Heart left ventricle (tissue), 16 donors: ENCODE results near the gene IGF2R. TPM values are rescaled to one million over a fixed set of nuclear protein-coding genes. Genes with fewer than 3 reads are reported as not detected.

Experiments used
- ATAC-seq, 4 donors: fragments of 200-7000 bp; cut with Tn5 transposase; one replicate each; pipeline ENCODE4 v1.9.1; 2020 to 2022; ENCODE audit warnings: moderate library complexity in 4 of 4, mild to moderate bottlenecking in 3 of 4, moderate number of reproducible peaks in 1 of 4
- DNase-seq, 5 donors: peaks; one replicate each; pipeline ENCODE4 v3.0.0-alpha.2; 2020
- H3K27ac ChIP-seq, 12 donors: fragments of 200-600 bp; sonication (generic) in 4 of 12; one replicate each; pipeline versions ENCODE4 v1.5.0 to v1.8.0; 2016 to 2022; ENCODE audit warnings: mild to moderate bottlenecking in 2 of 12
- H3K27me3 ChIP-seq, 9 donors: fragments of 200-600 bp; sonication (generic) in 2 of 9; one replicate each; pipeline versions ENCODE4 v1.5.1 to v1.8.0; 2016 to 2022; ENCODE audit warnings: mild to moderate bottlenecking in 3 of 9
- H3K36me3 ChIP-seq, 9 donors: fragments of 200-600 bp; sonication (generic) in 2 of 9; one replicate each; pipeline versions ENCODE4 v1.5.0 to v1.8.0; 2018 to 2022; ENCODE audit warnings: mild to moderate bottlenecking in 2 of 9
- H3K4me1 ChIP-seq, 12 donors: fragments of 200-600 bp; sonication (generic) in 4 of 12; one replicate each; pipeline versions ENCODE4 v1.5.0 to v1.8.0; 2016 to 2022; ENCODE audit warnings: mild to moderate bottlenecking in 3 of 12
- H3K4me3 ChIP-seq, 12 donors: fragments of 200-600 bp; sonication (generic) in 4 of 12; one replicate each; pipeline versions ENCODE4 v1.5.0 to v1.8.0; 2017 to 2022; ENCODE audit warnings: mild to moderate bottlenecking in 9 of 12, moderate library complexity in 4 of 12
- H3K9me3 ChIP-seq, 12 donors: fragments of 200-600 bp; sonication (generic) in 4 of 12; one replicate each; pipeline versions ENCODE4 v1.5.0 to v1.8.0; 2016 to 2022; ENCODE audit warnings: mild to moderate bottlenecking in 1 of 12
- POLR2A ChIP-seq, 2 donors: fragments of 450-650 bp; IDR thresholded peaks; one replicate each; pipeline ENCODE4 v1.6.1; 2017; ENCODE audit warnings: antibody characterized with exemption in 2 of 2, mild to moderate bottlenecking in 2 of 2, moderate library complexity in 2 of 2
- WGBS, 4 donors: extraction: QIAGEN DNeasy Blood & Tissue Kit in 2 of 4; methylation state at CpG; one replicate each; pipeline versions ENCODE4 v1.1.5 to v1.1.7; 2013 to 2018; 5-methylcytosine and 5-hydroxymethylcytosine counted together
- intact Hi-C, 10 donors: fragments of 100-400 bp; cut with DNase I; formaldehyde crosslinking; loops; one replicate each; pipeline versions ENCODE4 v1.11.1 to v1.14.2; 2022
- polyA plus RNA-seq, 2 donors: library from polyadenylated mRNA; stranded (reverse); fragments of 200-250 nt; gene quantifications; one replicate each; pipeline ENCODE4 v1.2.3, GENCODE V29; 2013
- total RNA-seq, 9 donors: library from RNA; depleted of rRNA in 2 of 9; stranded (reverse); fragments of >200 nt in 2 of 9; fragmentation: NEBNext Ultra II Directional in 3 of 9; extraction: Animal tissue kit (Norgen Biotek cat#: 25700) in 3 of 9; gene quantifications; one replicate each; pipeline versions ENCODE4 v1.1.0 to v1.2.4, GENCODE V29; 2016 to 2023
- TF ChIP-seq, protein P1 (sequence below), 12 donors: fragments of 200-600 bp; sonication (generic) in 4 of 12; IDR thresholded peaks; one replicate each; pipeline versions ENCODE4 v1.5.0 to v1.8.0; 2018 to 2022; ENCODE audit warnings: antibody characterized with exemption in 12 of 12, mild to moderate bottlenecking in 5 of 12
- donor health status: ischemic (EF 13 %, LVEDD 7.1; RV severe dilation, severe dysfunction).
- donor health status: healthy with polysubstance abuse.
- donor health status: DM: no; HTN: yes; CAD: no.
- donor health status: DM: no; HTN: no; CAD: no.
- donor health status: ischemic (EF 25% LVEDD 6.9; RV normal size, moderate dysfunction).
- donor health status: ischemic (EF 25% LVEDD 5.7; RV mildly dilated, moderate dysfunction).
- donor health status: healthy.
- donor health status: DM: yes; HTN: yes; CAD: no.
- donor health status: ischemic (EF 35%, LVEDD 5.7; RV mildly dilated, moderate dysfunction).
- donor health status: nonischemic (EF 11% LVEDD 7.7; RV severe dilation, severe dysfunction).
- donor health status: DM: yes; HTN: yes; CAD: no.
- donor health status: PGD.
- donor health status: ischemic (EF 29% LVEDD 5.4; RV normal size, mild dysfunction).
- donor health status: nonischemic (EF 23%, LVEDD 6.1; RV moderate dilation, normal function).

IGF2R gene
- total and polyA plus RNA-seq, 11 donors, result 15.4 to 111 (median 68.5) TPM

DNA sequence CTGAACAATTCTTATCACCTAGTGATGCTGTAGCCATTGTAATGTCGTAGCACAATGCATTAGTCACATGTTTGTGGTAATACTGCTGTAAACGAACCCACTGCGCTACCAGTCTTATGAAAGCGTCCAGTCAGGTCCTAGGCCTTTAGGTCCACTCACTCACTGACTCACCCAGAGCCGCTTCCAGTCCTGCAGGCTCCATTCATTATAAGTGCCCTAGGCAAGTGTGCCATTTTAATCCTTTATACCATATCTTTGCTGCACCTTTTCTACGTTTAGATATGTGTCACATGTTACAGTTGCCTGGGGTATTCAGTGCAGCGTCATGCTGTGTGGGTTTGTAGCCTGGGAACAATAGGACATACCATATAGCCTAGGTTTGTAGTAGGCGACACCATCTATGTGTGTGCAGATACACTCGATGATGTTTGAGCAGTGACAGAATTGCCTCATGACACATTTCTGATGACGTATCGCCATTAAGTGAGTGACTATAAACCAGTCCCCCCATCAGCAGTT is 15.4 kb downstream of the IGF2R start:
- Histone ChIP-seq H3K27ac (peak overlapping the region in 2 of 12 donors; percentile 13 to 91), H3K4me1 (peaks cover 28 to 95% (median 67%) of the 10 kb centered on the region in 12 donors), H3K27me3 (no peaks in the 10 kb centered on the region), H3K4me3 (no peak overlapping the region), H3K9me3 (no peaks in the 10 kb centered on the region), H3K36me3 (no peaks in the 10 kb centered on the region)
- TF ChIP-seq POLR2A (IDR thresholded peaks at IDR 0.05), result no peak
- TF ChIP-seq, protein P1, sequence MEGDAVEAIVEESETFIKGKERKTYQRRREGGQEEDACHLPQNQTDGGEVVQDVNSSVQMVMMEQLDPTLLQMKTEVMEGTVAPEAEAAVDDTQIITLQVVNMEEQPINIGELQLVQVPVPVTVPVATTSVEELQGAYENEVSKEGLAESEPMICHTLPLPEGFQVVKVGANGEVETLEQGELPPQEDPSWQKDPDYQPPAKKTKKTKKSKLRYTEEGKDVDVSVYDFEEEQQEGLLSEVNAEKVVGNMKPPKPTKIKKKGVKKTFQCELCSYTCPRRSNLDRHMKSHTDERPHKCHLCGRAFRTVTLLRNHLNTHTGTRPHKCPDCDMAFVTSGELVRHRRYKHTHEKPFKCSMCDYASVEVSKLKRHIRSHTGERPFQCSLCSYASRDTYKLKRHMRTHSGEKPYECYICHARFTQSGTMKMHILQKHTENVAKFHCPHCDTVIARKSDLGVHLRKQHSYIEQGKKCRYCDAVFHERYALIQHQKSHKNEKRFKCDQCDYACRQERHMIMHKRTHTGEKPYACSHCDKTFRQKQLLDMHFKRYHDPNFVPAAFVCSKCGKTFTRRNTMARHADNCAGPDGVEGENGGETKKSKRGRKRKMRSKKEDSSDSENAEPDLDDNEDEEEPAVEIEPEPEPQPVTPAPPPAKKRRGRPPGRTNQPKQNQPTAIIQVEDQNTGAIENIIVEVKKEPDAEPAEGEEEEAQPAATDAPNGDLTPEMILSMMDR (IDR thresholded peaks at IDR 0.05), result no peak
- 82 to 89% (median 86%) methylated on average over 11 of the region's 11 CpGs for WGBS, 4 donors
- DNase-seq (no peak), ATAC-seq (no peak)
- intact Hi-C loops, result loop anchor here in 1 of 10 donors (5.0 kb wide), 1 partner anchor 43 kb away; no protein-coding TSS in a partner anchor

DNA sequence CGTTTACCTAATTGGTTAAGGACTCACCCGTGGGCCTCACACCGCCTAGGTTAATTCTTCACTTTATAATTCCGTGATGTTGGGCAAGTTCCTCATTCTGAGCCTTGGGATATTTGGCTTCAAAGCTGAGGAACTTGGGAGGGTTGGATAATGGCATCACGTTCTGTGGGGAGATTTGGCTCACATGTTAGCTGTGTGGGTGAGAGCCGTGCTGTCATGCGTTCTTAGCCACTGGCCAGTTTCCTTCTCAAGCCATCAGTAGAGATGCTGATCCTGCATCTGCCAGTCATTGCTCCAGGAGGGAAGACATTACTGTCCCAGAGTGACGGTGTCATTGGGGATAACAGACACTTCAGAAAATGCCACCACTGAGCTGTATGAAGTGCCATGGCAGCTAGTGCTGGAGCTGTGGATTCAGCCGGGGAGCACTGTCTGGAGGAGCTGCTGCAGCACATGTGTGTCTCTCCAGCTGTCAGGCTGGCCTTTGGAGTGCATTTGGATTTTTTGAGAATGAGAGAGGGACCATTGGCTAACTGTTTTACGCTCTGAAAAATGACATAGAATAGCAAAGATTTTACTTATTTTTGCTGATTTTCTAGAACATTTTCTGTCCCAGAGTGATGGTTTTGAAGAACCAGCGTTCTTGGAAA is 16.5 kb downstream of the IGF2R start:
- TF ChIP-seq, protein P1 (IDR thresholded peaks at IDR 0.05), result no peak
- no peak for TF ChIP-seq POLR2A (IDR thresholded peaks at IDR 0.05)
- peak in 1 of 4 donors; percentile 61 for ATAC-seq
- Histone ChIP-seq H3K9me3 (no peaks in the 10 kb centered on the region), H3K4me1 (peaks cover 28 to 95% (median 68%) of the 10 kb centered on the region in 12 donors), H3K27ac (peak overlapping the region in 2 of 12 donors; percentile 12 to 91), H3K27me3 (no peaks in the 10 kb centered on the region), H3K36me3 (no peaks in the 10 kb centered on the region), H3K4me3 (no peak overlapping the region)
- 59 to 73% (median 68%) methylated on average over 10 to 11 of the region's 11 CpGs for WGBS, 4 donors
- no peak for DNase-seq
- intact Hi-C loops, result no loop called here

DNA sequence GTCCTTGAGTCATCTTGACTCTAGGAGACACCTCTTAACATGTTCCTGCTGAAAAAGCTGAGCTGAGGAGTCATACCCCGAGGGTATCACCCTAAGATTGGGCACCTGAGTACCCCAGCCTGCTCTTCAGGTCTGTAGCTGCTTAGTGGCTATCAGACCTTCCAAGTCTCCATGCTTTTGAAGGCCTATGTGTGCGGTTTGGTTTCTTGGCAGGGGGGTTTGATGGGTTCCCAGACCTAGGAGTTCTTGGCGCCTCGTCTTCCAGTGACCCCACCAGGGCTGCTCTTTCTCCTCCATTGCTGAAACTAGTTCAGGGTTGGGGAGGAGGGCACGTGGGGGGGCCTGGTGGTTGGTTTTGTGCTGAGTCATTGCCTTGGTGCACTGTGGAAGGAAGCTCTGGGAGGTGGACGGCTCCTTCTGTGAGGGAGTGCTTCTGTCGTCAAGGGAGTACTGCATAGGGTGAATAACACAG is 20.1 kb downstream of the IGF2R start:
- ATAC-seq (peak in 2 of 4 donors; percentile 29 to 62), DNase-seq (no peak)
- peaks cover 0 to 21% (median 12%) of the 10 kb centered on the region in 9 donors for H3K36me3 ChIP-seq
- no peaks in the 10 kb centered on the region for H3K9me3 ChIP-seq
- intact Hi-C loops, result no loop called here
- TF ChIP-seq POLR2A (IDR thresholded peaks at IDR 0.05), result no peak
- TF ChIP-seq, protein P1 (IDR thresholded peaks at IDR 0.05), result no peak
- peak overlapping the region in 2 of 12 donors; percentile 29 to 61 for H3K27ac ChIP-seq
- peaks cover 10 to 75% (median 35%) of the 10 kb centered on the region in 12 donors for H3K4me1 ChIP-seq
- no peak overlapping the region for H3K4me3 ChIP-seq
- WGBS, 4 donors, result 73 to 81% (median 79%) methylated on average over 7 of the region's 7 CpGs
- no peaks in the 10 kb centered on the region for H3K27me3 ChIP-seq
